Measurements from ENCODE around the gene SNX8. TPM values are rescaled to one million over a fixed set of nuclear protein-coding genes. Genes with fewer than 3 reads are reported as not detected.

The SNX8 gene
- total and polyA plus RNA-seq, 2 of the 4 experiments (the other 2 are of a cell fraction), result 7.7 to 55.9 TPM

- H3K36me3 ChIP-seq (ENCODE audit: control insufficient read depth, insufficient read depth, low read length), result peaks cover 20% of the 10 kb centered on the region
- H2BK5ac ChIP-seq (ENCODE audit: low read depth, low read length, poor library complexity, severe bottlenecking), result no peak overlapping the region
- H3K79me1 ChIP-seq (ENCODE audit: low read depth in 1 of 2, low read length in 2 of 2), result peaks cover 7 to 61% of the 10 kb centered on the region in 2 experiments
- ChIA-PET CTCF (no interaction called here), POLR2A (ENCODE audit: unreplicated experiment) (no interaction called here)
- H2BK15ac ChIP-seq (ENCODE audit: low read depth, low read length), result no peak overlapping the region
- no peak overlapping the region for H2AFZ ChIP-seq (replicated peaks; ENCODE audit: low read length, poor library complexity)
- no peak overlapping the region for H3K9ac ChIP-seq (ENCODE audit: low read depth, low read length)
- H3K4me1 ChIP-seq (ENCODE audit: control insufficient read depth, insufficient read depth, low read length), result peaks cover 6% of the 10 kb centered on the region
- TF ChIP-seq FOS (IDR thresholded peaks at IDR 0.05; ENCODE audit: low read depth, low read length), result no peak
- TF ChIP-seq CEBPB (IDR thresholded peaks at IDR 0.05; ENCODE audit: low read depth, low read length), result no peak
- TF ChIP-seq MAFK (IDR thresholded peaks at IDR 0.05; ENCODE audit: low read depth, low read length), result no peak
- TF ChIP-seq MAZ (IDR thresholded peaks at IDR 0.05; ENCODE audit: borderline replicate concordance, low read depth, low read length), result no peak
- TF ChIP-seq RFX5 (IDR thresholded peaks at IDR 0.05; ENCODE audit: low read depth, low read length), result no peak
- no peak for TF ChIP-seq MXI1 (IDR thresholded peaks at IDR 0.05; ENCODE audit: borderline replicate concordance, low read depth, low read length)
- no peak for TF ChIP-seq ELK1 (IDR thresholded peaks at IDR 0.05; ENCODE audit: borderline replicate concordance, low read depth, low read length)
- TF ChIP-seq RAD21 (IDR thresholded peaks at IDR 0.05; ENCODE audit: low read length), result no peak
- no peak for TF ChIP-seq SMC3 (IDR thresholded peaks at IDR 0.05; ENCODE audit: low read depth, low read length)
- no peak for TF ChIP-seq USF2 (IDR thresholded peaks at IDR 0.05; ENCODE audit: low read depth, low read length)
- TF ChIP-seq CHD1 (IDR thresholded peaks at IDR 0.05; ENCODE audit: low read depth, low read length), result no peak
- TF ChIP-seq NFE2L2 (IDR thresholded peaks at IDR 0.05; ENCODE audit: low read depth, low read length), result no peak
- TF ChIP-seq BHLHE40 (IDR thresholded peaks at IDR 0.05; ENCODE audit: low read depth, low read length), result no peak
- TF ChIP-seq RCOR1 (IDR thresholded peaks at IDR 0.05; ENCODE audit: insufficient replicate concordance, low read length), result no peak
- no peak for TF ChIP-seq POLR2A (IDR thresholded peaks at IDR 0.05; ENCODE audit: low read depth, low read length)
- no peak for TF ChIP-seq CTCF (conservative IDR thresholded peaks at IDR 0.05; ENCODE audit: low read depth, low read length)
- H2BK20ac ChIP-seq (ENCODE audit: low read depth, low read length), result no peak overlapping the region
- H3K56ac ChIP-seq (ENCODE audit: extremely low read depth, insufficient read depth, low read length), result no peak overlapping the region
- no peak overlapping the region for H4K91ac ChIP-seq (ENCODE audit: insufficient read depth, low read depth, low read length)
- no peak overlapping the region for H3K27ac ChIP-seq (ENCODE audit: insufficient read depth, low read length)
- in situ Hi-C loops (cut with MboI; ENCODE audit: low sequenced_read_pairs), result no loop called here
- H3K4ac ChIP-seq (ENCODE audit: low read depth, low read length), result no peak overlapping the region
- H4K5ac ChIP-seq (ENCODE audit: low read depth, low read length), result no peak overlapping the region
- dilution Hi-C loops (cut with HindIII; ENCODE audit: low sequenced_read_pairs, unreplicated experiment), result no loop called here
- 0 out of 2 replicates have a peak overlapping the region, but pooled peaks have one; percentile 65 for H3K23ac ChIP-seq (ENCODE audit: low read depth, low read length)
- no peak overlapping the region for H2AK5ac ChIP-seq (ENCODE audit: low read depth, low read length)
- no peak overlapping the region for H3K4me3 ChIP-seq (ENCODE audit: insufficient read depth, low read depth, low read length)
- intact Hi-C loops (cut with micrococcal nuclease), result no loop called here
- H3K14ac ChIP-seq (replicated peaks; ENCODE audit: low read depth, low read length), result no peak overlapping the region
- no peak overlapping the region for H4K8ac ChIP-seq (ENCODE audit: low read depth in 2 of 2, low read length in 2 of 2)
- H3K9me1 ChIP-seq (ENCODE audit: insufficient read depth, low read length), result peaks cover 16% of the 10 kb centered on the region
- no TSS peak for BruUV-seq (replicated peaks)
- 88% methylated on average over 3 of the region's 6 CpGs; no CpG with 5 or more reads in 1 of the 2 experiments for WGBS, 2 experiments (ENCODE audit: extremely low coverage in 2 of 2, insufficient read length in 1 of 2)
- no peak overlapping the region for H3K4me2 ChIP-seq (ENCODE audit: low read depth, low read length)
- H3K27me3 ChIP-seq (ENCODE audit: control insufficient read depth, insufficient read depth, low read length), result no peaks in the 10 kb centered on the region
- H2AK9ac ChIP-seq (replicated peaks; ENCODE audit: low read depth, low read length, poor library complexity), result no peak overlapping the region
- no peak overlapping the region for H2BK120ac ChIP-seq (ENCODE audit: low read depth, low read length)
- H3K18ac ChIP-seq (ENCODE audit: low read depth, low read length), result no peak overlapping the region
- H3K9me3 ChIP-seq (ENCODE audit: control insufficient read depth, insufficient read depth, low read length), result no peaks in the 10 kb centered on the region
- DNase-seq (no peak), ATAC-seq (ENCODE audit: low read depth) (no peak)
- H4K20me1 ChIP-seq (ENCODE audit: insufficient read depth, low read length), result peaks cover 69% of the 10 kb centered on the region
These were observed 43.3 kb upstream of the SNX8 start for GRCh38 chr7:2357571-2357970.

All from IMR-90 (cell line).